Sigmoid colon (tissue), 7 donors: ENCODE results near the gene CERS2. TPM values are rescaled to one million over a fixed set of nuclear protein-coding genes. Genes with fewer than 3 reads are reported as not detected.

Experiments
- DNase-seq: peaks from one replicate; pipeline ENCODE4 v3.0.0-alpha.2; 2019
- H3K27ac ChIP-seq, 4 donors: fragments of 200-600 bp; sonication (generic); one replicate each; pipeline ENCODE4 v1.5.1; 2016 to 2019; ENCODE audit warnings: mild to moderate bottlenecking in 1 of 4
- H3K27me3 ChIP-seq, 3 donors: fragments of 200-600 bp; sonication (generic); one replicate each; pipeline ENCODE4 v1.5.1; 2019; ENCODE audit warnings: mild to moderate bottlenecking in 1 of 3
- H3K36me3 ChIP-seq, 4 donors: fragments of 200-600 bp; sonication (generic); one replicate each; pipeline ENCODE4 v1.5.1; 2016 to 2019
- H3K4me1 ChIP-seq, 4 donors: fragments of 200-600 bp; sonication (generic); one replicate each; pipeline ENCODE4 v1.5.1; 2017 to 2019
- H3K4me3 ChIP-seq, 4 donors: fragments of 200-600 bp; sonication (generic); one replicate each; pipeline ENCODE4 v1.5.1; 2017 to 2019; ENCODE audit warnings: mild to moderate bottlenecking in 2 of 4, moderate library complexity in 1 of 4
- H3K9me3 ChIP-seq, 4 donors: fragments of 200-600 bp in 3 of 4; sonication (generic) in 3 of 4; one replicate each; pipeline versions ENCODE4 v1.5.1 to v1.6.1; 2013 to 2019
- CTCF ChIP-seq, 4 experiments: fragments of 450-650 bp in 3 of 4; fragments of 200-600 bp in 1 of 4; IDR thresholded peaks; one replicate each; pipeline ENCODE4 v1.5.1; 2016 to 2019; ENCODE audit warnings: antibody characterized with exemption in 4 of 4, mild to moderate bottlenecking in 3 of 4, moderate library complexity in 2 of 4
- EP300 ChIP-seq, 4 donors: sonication (generic); formaldehyde crosslinking; IDR thresholded peaks; one replicate each; pipeline ENCODE4 v1.6.1; 2017; ENCODE audit warnings: antibody characterized with exemption in 4 of 4
- POLR2A ChIP-seq, 2 donors: fragments of 450-650 bp; IDR thresholded peaks; one replicate each; pipeline ENCODE4 v1.6.1; 2016; ENCODE audit warnings: antibody characterized with exemption in 2 of 2, mild to moderate bottlenecking in 2 of 2, moderate library complexity in 2 of 2
- POLR2AphosphoS5 ChIP-seq, 4 donors: sonication (generic); formaldehyde crosslinking; IDR thresholded peaks; one replicate each; pipeline ENCODE4 v1.6.1; 2017; ENCODE audit warnings: antibody characterized with exemption in 4 of 4
- WGBS, 2 donors: extraction: QIAGEN DNeasy Blood & Tissue Kit; methylation state at CpG; one replicate each; pipeline ENCODE4 v1.1.7; 2013; 5-methylcytosine and 5-hydroxymethylcytosine counted together
- intact Hi-C: fragments of 100-400 bp; cut with DNase I; formaldehyde crosslinking; loops from one replicate; pipeline ENCODE4 v1.15.1; 2023
- polyA plus RNA-seq, 3 donors: library from polyadenylated mRNA; stranded (reverse); fragments of 200-250 nt; gene quantifications; one replicate each; pipeline ENCODE4 v1.2.3, GENCODE V29; 2013
- total RNA-seq, 4 donors: library from RNA; depleted of rRNA; stranded (reverse); fragments of >200 nt; gene quantifications; one replicate each; pipeline ENCODE4 v1.1.0, GENCODE V29; 2016
- donor health status: healthy with polysubstance abuse.
- donor health status: Bipolar disorder and iron deficiency.
- donor health status: healthy.

CERS2 gene
- total and polyA plus RNA-seq, 7 donors: 50.6 to 115 (median 82.0) TPM

GRCh38 chr1:150970808-150971582 lies 3.6 kb downstream of the CERS2 start:
- intact Hi-C loops: loop anchor here (5.0 kb wide), 1 partner anchor 44 kb away; the partner anchor contains the start of gene SETDB1
- Histone ChIP-seq H3K9me3 (no peaks in the 10 kb centered on the region), H3K36me3 (peaks cover 28 to 31% (median 29%) of the 10 kb centered on the region in 4 donors), H3K4me1 (peaks cover 0 to 54% (median 49%) of the 10 kb centered on the region in 4 donors), H3K27ac (peak overlapping the region; percentile 93 to 99 (median 96)), H3K4me3 (peak overlapping the region in 2 of 4 donors; percentile 10 to 13), H3K27me3 (no peaks in the 10 kb centered on the region)
- DNase-seq: peak; percentile 93
- WGBS, 2 donors: 58 to 69% methylated on average over 11 of the region's 11 CpGs
- TF ChIP-seq POLR2AphosphoS5 (IDR thresholded peaks at IDR 0.05) (peak in 3 of 4 donors; percentile 11 to 48 (median 26)), POLR2A (IDR thresholded peaks at IDR 0.05) (no peak)

GRCh38 chr1:150969626-150970025 lies 5.0 kb downstream of the CERS2 start:
- no peak for TF ChIP-seq EP300 (IDR thresholded peaks at IDR 0.05)
- TF ChIP-seq POLR2A (IDR thresholded peaks at IDR 0.05): no peak
- no peak for TF ChIP-seq CTCF (IDR thresholded peaks at IDR 0.05)
- no peak for TF ChIP-seq POLR2AphosphoS5 (IDR thresholded peaks at IDR 0.05)
- WGBS, 2 donors: 81 to 90% methylated on average over 3 of the region's 3 CpGs
- DNase-seq: no peak

GRCh38 chr1:150968491-150968890 lies 6.1 kb downstream of the CERS2 start:
- peak; percentile 59 for DNase-seq
- Histone ChIP-seq H3K36me3 (peaks cover 33 to 55% (median 53%) of the 10 kb centered on the region in 4 donors), H3K4me3 (no peak overlapping the region), H3K27me3 (no peaks in the 10 kb centered on the region), H3K9me3 (no peaks in the 10 kb centered on the region), H3K27ac (no peak overlapping the region), H3K4me1 (peaks cover 0 to 44% (median 40%) of the 10 kb centered on the region in 4 donors)
- 94 to 96% methylated on average over 4 of the region's 4 CpGs for WGBS, 2 donors
- intact Hi-C loops: no loop called here
- TF ChIP-seq POLR2A (IDR thresholded peaks at IDR 0.05): no peak
- no peak for TF ChIP-seq EP300 (IDR thresholded peaks at IDR 0.05)
- TF ChIP-seq POLR2AphosphoS5 (IDR thresholded peaks at IDR 0.05): no peak
- TF ChIP-seq CTCF (IDR thresholded peaks at IDR 0.05): no peak

More at GRCh38 chr1:150969626-150970025, 5.0 kb downstream of the CERS2 start:
- Histone ChIP-seq H3K4me1 (peaks cover 0 to 47% (median 42%) of the 10 kb centered on the region in 4 donors), H3K4me3 (no peak overlapping the region), H3K36me3 (peaks cover 33 to 45% (median 42%) of the 10 kb centered on the region in 4 donors), H3K27me3 (no peaks in the 10 kb centered on the region), H3K27ac (peak overlapping the region in 1 of 4 donors; percentile 8), H3K9me3 (no peaks in the 10 kb centered on the region)
- intact Hi-C loops: loop anchor here (5.0 kb wide), 1 partner anchor 42 kb away; the partner anchor contains the start of gene SETDB1

GRCh38 chr1:150967936-150968335 lies 6.7 kb downstream of the CERS2 start:
- 96 to 97% methylated on average over 13 of the region's 13 CpGs for WGBS, 2 donors
- TF ChIP-seq POLR2AphosphoS5 (IDR thresholded peaks at IDR 0.05) (no peak), EP300 (IDR thresholded peaks at IDR 0.05) (no peak), CTCF (IDR thresholded peaks at IDR 0.05) (no peak), POLR2A (IDR thresholded peaks at IDR 0.05) (no peak)
- H3K4me1 ChIP-seq: peaks cover 0 to 39% (median 34%) of the 10 kb centered on the region in 4 donors
- no peak overlapping the region for H3K27ac ChIP-seq
- H3K36me3 ChIP-seq: peaks cover 33 to 61% (median 57%) of the 10 kb centered on the region in 4 donors
- H3K27me3 ChIP-seq: no peaks in the 10 kb centered on the region
- intact Hi-C loops: no loop called here
- no peak overlapping the region for H3K4me3 ChIP-seq
- peak; percentile 28 for DNase-seq
- no peaks in the 10 kb centered on the region for H3K9me3 ChIP-seq

- Histone ChIP-seq H3K36me3 (peaks cover 36 to 80% (median 69%) of the 10 kb centered on the region in 4 donors), H3K4me3 (no peak overlapping the region), H3K4me1 (peaks cover 0 to 22% (median 15%) of the 10 kb centered on the region in 4 donors), H3K9me3 (no peaks in the 10 kb centered on the region), H3K27me3 (no peaks in the 10 kb centered on the region), H3K27ac (no peak overlapping the region)
- TF ChIP-seq POLR2A (IDR thresholded peaks at IDR 0.05): no peak
- TF ChIP-seq POLR2AphosphoS5 (IDR thresholded peaks at IDR 0.05): no peak
- intact Hi-C loops: no loop called here
- 64 to 78% methylated on average over 6 of the region's 6 CpGs for WGBS, 2 donors
- DNase-seq: no peak
These were observed 8.6 kb downstream of the CERS2 start for GRCh38 chr1:150966011-150966410.
